Measurements from ENCODE around the gene CRK.
A peak's percentile ranks its signal among the peaks of the same experiment; 100 is the strongest.

Gene CRK

GRCh38 chr17:1399679-1400512, 56.1 kb downstream of the CRK start, which contains the start of gene YWHAE:
YWHAE (minus strand) TSS chr17:1400222; CDS start chr17:1400110, 112 bp downstream.
- TF ChIP-seq EGR1 (IDR thresholded peaks at IDR 0.05): peak; percentile 82
- peak; percentile 2; the same call in 1 of the 2 replicates for TF ChIP-seq RAD21 (IDR thresholded peaks at IDR 0.05; ENCODE audit: low read depth)
- TF ChIP-seq FOXM1 (IDR thresholded peaks at IDR 0.05; ENCODE audit: borderline replicate concordance, low read depth): peak; percentile 64; the same call in 1 of the 2 replicates
- peak; percentile 23; the same call in 1 of the 2 replicates for TF ChIP-seq CREB1 (IDR thresholded peaks at IDR 0.05; ENCODE audit: low read depth)
- TF ChIP-seq USF1 (IDR thresholded peaks at IDR 0.05): no peak; the same call in 1 of the 2 replicates
- TF ChIP-seq YY1 (IDR thresholded peaks at IDR 0.05; ENCODE audit: low read depth): peak; percentile 94
- 0 out of 2 replicates have a peak, but pooled peaks have one; percentile 24 for TF ChIP-seq REST (IDR thresholded peaks at IDR 0.05; ENCODE audit: low read depth)
- no peak; the same call in none of the 2 replicates for TF ChIP-seq TCF12 (IDR thresholded peaks at IDR 0.05; ENCODE audit: low read depth)
- TF ChIP-seq, protein P1, sequence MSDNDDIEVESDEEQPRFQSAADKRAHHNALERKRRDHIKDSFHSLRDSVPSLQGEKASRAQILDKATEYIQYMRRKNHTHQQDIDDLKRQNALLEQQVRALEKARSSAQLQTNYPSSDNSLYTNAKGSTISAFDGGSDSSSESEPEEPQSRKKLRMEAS (IDR thresholded peaks at IDR 0.05): peak; percentile 89
- TF ChIP-seq CEBPB (IDR thresholded peaks at IDR 0.05): no peak; the same call in 1 of the 2 replicates
- peak; percentile 94 for TF ChIP-seq TAF1 (IDR thresholded peaks at IDR 0.05; ENCODE audit: low read depth)
- peak; percentile 99 for TF ChIP-seq ZBTB7A (IDR thresholded peaks at IDR 0.05; ENCODE audit: low read depth)
- TF ChIP-seq EP300 (IDR thresholded peaks at IDR 0.05; ENCODE audit: borderline replicate concordance): peak; percentile 32
- peak; percentile 89 for TF ChIP-seq TEAD4 (IDR thresholded peaks at IDR 0.05)
- TF ChIP-seq NFIC (IDR thresholded peaks at IDR 0.05): no peak

DNA sequence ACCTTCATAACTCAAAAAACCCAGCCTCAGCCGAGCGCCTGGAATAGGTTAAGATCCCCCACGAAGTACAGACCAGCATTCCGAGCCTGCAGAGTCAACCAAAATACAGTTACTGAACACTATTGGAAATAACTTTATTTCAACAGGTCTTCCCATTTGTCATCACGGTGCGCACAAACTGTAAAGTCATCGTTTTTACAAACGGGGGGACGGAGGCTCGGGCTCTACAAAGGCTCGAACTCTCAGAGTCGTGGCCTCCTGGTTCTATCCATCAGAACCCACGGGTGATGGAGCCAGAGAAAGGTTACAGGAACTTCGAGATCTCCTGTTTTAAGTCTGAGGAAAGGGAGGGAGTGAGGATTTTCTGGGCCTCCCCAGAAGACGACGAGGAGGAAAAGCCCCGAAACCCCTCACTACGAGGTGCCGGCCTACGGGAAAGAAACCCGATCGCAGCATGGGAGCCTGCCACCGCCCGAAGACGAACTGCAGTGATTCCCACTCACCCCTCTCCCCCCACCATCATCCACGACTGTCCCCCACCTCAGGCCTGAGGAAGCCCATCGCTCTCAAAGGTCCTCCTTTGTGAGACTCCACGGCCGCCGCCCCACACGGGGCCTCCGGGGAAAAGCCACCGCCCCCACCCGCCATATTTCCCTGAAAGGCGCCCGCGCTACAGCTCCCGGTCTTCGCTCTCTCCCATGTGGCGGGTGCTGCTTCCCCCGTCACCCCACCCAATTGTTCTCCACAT, 56.9 kb downstream of the CRK start:
- TF ChIP-seq TEAD4 (IDR thresholded peaks at IDR 0.05) (0 out of 2 replicates have a peak, but pooled peaks have one; percentile 7), USF1 (IDR thresholded peaks at IDR 0.05) (no peak), NFIC (IDR thresholded peaks at IDR 0.05) (no peak)

GRCh38 chr17:1398028-1398427, 58.0 kb downstream of the CRK start:
- TF ChIP-seq ZBTB7A (IDR thresholded peaks at IDR 0.05; ENCODE audit: low read depth): no peak
- TF ChIP-seq EGR1 (IDR thresholded peaks at IDR 0.05): no peak
- no peak for TF ChIP-seq NFIC (IDR thresholded peaks at IDR 0.05)
- no peak for TF ChIP-seq REST (IDR thresholded peaks at IDR 0.05; ENCODE audit: low read depth)
- TF ChIP-seq TEAD4 (IDR thresholded peaks at IDR 0.05): no peak
- TF ChIP-seq, protein P1 (IDR thresholded peaks at IDR 0.05): no peak

- TF ChIP-seq USF1 (IDR thresholded peaks at IDR 0.05): no peak
- no peak for TF ChIP-seq NFIC (IDR thresholded peaks at IDR 0.05)
- TF ChIP-seq REST (IDR thresholded peaks at IDR 0.05; ENCODE audit: low read depth): no peak
- TF ChIP-seq EP300 (IDR thresholded peaks at IDR 0.05; ENCODE audit: borderline replicate concordance): no peak
- no peak for TF ChIP-seq FOXM1 (IDR thresholded peaks at IDR 0.05; ENCODE audit: borderline replicate concordance, low read depth)
- TF ChIP-seq TEAD4 (IDR thresholded peaks at IDR 0.05): no peak
These were observed 64.5 kb downstream of the CRK start for GRCh38 chr17:1391577-1391976.

All from Ishikawa (cell line).